Natural killer cell (primary cell): ENCODE results near the gene CAPN9. TPM values are rescaled to one million over a fixed set of nuclear protein-coding genes. Genes with fewer than 3 reads are reported as not detected.

Source experiments
- ATAC-seq, 3 donors: fragments of 150-1000 bp in 2 of 3; fragments of 200-7000 bp in 1 of 3; cut with Tn5 transposase; 1 replicate in 1 of 3; 2 replicates in 2 of 3; pipeline ENCODE4 v1.10.0; 2021; ENCODE audit warnings: mild to moderate bottlenecking in 2 of 3, moderate library complexity in 2 of 3
- DNase-seq, 2 donors: peaks; one replicate each; pipeline versions ENCODE4 v3.0.0 to v3.0.0-alpha.2; 2013 to 2021; ENCODE audit warnings: mixed read lengths in 1 of 2
- H3K27ac ChIP-seq: one replicate; pipeline ENCODE4 v1.5.1; 2013; ENCODE audit warnings: mild to moderate bottlenecking, low read length
- H3K27me3 ChIP-seq: one replicate; pipeline ENCODE4 v1.6.1; 2013; ENCODE audit warnings: low read length; ENCODE audit not compliant: control insufficient read depth, insufficient read depth
- H3K36me3 ChIP-seq: one replicate; pipeline ENCODE4 v1.6.1; 2013; ENCODE audit warnings: low read length; ENCODE audit not compliant: control insufficient read depth, insufficient read depth
- H3K4me1 ChIP-seq: one replicate; pipeline ENCODE4 v1.6.1; 2013; ENCODE audit warnings: low read length; ENCODE audit not compliant: control insufficient read depth, insufficient read depth
- H3K4me3 ChIP-seq: one replicate; pipeline ENCODE4 v1.5.1; 2013; ENCODE audit warnings: low read length
- H3K9me3 ChIP-seq: one replicate; pipeline ENCODE4 v1.6.1; 2013; ENCODE audit warnings: low read length; ENCODE audit not compliant: control insufficient read depth, insufficient read depth
- H3K27ac Mint-ChIP-seq, 2 donors: one replicate each; pipeline ENCODE4 v1.8.0; 2022; ENCODE audit warnings: mild to moderate bottlenecking in 2 of 2, mixed read lengths in 2 of 2, moderate library complexity in 1 of 2
- H3K27me3 Mint-ChIP-seq, 2 donors: one replicate each; pipeline ENCODE4 v1.8.0; 2022; ENCODE audit warnings: low read depth in 2 of 2, mixed read lengths in 2 of 2
- H3K36me3 Mint-ChIP-seq: one replicate; pipeline ENCODE4 v1.8.0; 2022; ENCODE audit warnings: mixed read lengths
- H3K4me1 Mint-ChIP-seq, 2 donors: one replicate each; pipeline ENCODE4 v1.8.0; 2022; ENCODE audit warnings: mixed read lengths in 2 of 2
- H3K4me3 Mint-ChIP-seq: one replicate; pipeline ENCODE4 v1.8.0; 2022; ENCODE audit warnings: mild to moderate bottlenecking, moderate library complexity, mixed read lengths
- H3K9me3 Mint-ChIP-seq, 2 donors: one replicate each; pipeline ENCODE4 v1.8.0; 2022; ENCODE audit warnings: mixed read lengths in 2 of 2
- WGBS: methylation state at CpG from one replicate; pipeline ENCODE4 v1.1.7; 2013; ENCODE audit warnings: missing lambda C conversion rate; ENCODE audit not compliant: insufficient coverage; 5-methylcytosine and 5-hydroxymethylcytosine counted together
- intact Hi-C: fragments of 100-400 bp; cut with micrococcal nuclease; formaldehyde crosslinking; loops from one replicate; pipeline ENCODE4 v1.14.2; 2022
- total RNA-seq, 4 donors: library from RNA; stranded (reverse); fragments of 120-200 nt in 1 of 4; gene quantifications; one replicate each; pipeline versions ENCODE4 v1.2.3 to v1.2.4, GENCODE V29; 2013 to 2022
- TF ChIP-seq, protein P1 (sequence below): fragments of 200-600 bp; IDR thresholded peaks from one replicate; pipeline ENCODE4 v1.8.0; 2022; ENCODE audit warnings: antibody characterized with exemption

Gene CAPN9
- total RNA-seq, 3 donors from 2014 or later (not counting 1 experiment from before 2014, with no cell fraction given): not detected

DNA sequence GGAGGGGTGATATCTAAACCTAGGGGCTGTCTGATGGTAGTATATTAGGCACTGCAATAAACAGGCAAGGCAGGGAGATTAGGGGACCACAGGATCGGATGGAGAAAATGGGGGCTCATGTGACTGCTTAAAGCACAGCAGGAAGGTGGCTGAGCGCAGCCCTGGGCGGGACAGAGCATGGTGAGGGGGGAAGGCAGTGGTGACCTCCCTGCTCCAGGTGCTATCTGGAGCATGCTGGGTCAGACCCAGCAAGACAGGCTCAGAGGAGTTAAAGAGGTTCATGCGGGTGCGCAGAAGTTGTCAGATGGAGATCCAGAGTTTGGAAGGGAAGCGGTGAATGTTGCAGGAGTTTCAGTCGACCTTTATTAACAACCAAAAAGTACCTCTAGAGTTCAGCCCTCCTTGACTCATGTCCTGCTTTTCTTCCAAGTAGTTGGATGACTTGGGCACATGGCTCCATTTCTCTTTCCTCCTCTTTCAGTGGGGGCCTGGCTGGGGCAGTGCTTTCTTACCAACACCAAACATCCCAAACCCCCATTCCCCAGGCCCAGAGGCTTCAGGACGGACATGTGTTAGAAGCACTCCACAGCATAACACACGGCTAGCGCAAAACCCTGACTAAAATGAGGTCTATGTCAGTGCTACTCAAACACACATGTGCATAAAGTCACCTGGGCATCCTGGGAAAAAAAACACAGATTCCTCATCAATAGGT is 41.5 kb downstream of the CAPN9 start:
- H3K4me1 Mint-ChIP-seq: no peaks in the 10 kb centered on the region
- no peak overlapping the region for H3K27ac Mint-ChIP-seq
- no peak overlapping the region for H3K27ac ChIP-seq
- no peak overlapping the region for H3K4me3 Mint-ChIP-seq
- H3K36me3 ChIP-seq: no peaks in the 10 kb centered on the region
- no peaks in the 10 kb centered on the region for H3K36me3 Mint-ChIP-seq
- peaks cover 8 to 12% of the 10 kb centered on the region in 2 donors for H3K27me3 Mint-ChIP-seq
- no peak overlapping the region for H3K4me3 ChIP-seq
- intact Hi-C loops: no loop called here
- ATAC-seq: no peak
- no peaks in the 10 kb centered on the region for H3K27me3 ChIP-seq
- 90% methylated on average over 10 of the region's 10 CpGs for WGBS
- no peak for DNase-seq
- TF ChIP-seq, protein P1, sequence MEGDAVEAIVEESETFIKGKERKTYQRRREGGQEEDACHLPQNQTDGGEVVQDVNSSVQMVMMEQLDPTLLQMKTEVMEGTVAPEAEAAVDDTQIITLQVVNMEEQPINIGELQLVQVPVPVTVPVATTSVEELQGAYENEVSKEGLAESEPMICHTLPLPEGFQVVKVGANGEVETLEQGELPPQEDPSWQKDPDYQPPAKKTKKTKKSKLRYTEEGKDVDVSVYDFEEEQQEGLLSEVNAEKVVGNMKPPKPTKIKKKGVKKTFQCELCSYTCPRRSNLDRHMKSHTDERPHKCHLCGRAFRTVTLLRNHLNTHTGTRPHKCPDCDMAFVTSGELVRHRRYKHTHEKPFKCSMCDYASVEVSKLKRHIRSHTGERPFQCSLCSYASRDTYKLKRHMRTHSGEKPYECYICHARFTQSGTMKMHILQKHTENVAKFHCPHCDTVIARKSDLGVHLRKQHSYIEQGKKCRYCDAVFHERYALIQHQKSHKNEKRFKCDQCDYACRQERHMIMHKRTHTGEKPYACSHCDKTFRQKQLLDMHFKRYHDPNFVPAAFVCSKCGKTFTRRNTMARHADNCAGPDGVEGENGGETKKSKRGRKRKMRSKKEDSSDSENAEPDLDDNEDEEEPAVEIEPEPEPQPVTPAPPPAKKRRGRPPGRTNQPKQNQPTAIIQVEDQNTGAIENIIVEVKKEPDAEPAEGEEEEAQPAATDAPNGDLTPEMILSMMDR: no peak
- H3K9me3 Mint-ChIP-seq: no peaks in the 10 kb centered on the region
- H3K9me3 ChIP-seq: no peaks in the 10 kb centered on the region
- peaks cover 3% of the 10 kb centered on the region for H3K4me1 ChIP-seq

GRCh38 chr1:230790026-230790425 is 42.8 kb downstream of the CAPN9 start:
- no peak overlapping the region for H3K4me3 ChIP-seq
- intact Hi-C loops: no loop called here
- Mint-ChIP-seq H3K4me3 (no peak overlapping the region), H3K27me3 (peaks cover 8 to 12% of the 10 kb centered on the region in 2 donors), H3K4me1 (no peaks in the 10 kb centered on the region), H3K9me3 (no peaks in the 10 kb centered on the region), H3K36me3 (no peaks in the 10 kb centered on the region), H3K27ac (no peak overlapping the region)
- DNase-seq: no peak
- H3K27me3 ChIP-seq: no peaks in the 10 kb centered on the region
- WGBS: 99% methylated on average over 4 of the region's 5 CpGs
- TF ChIP-seq, protein P1: no peak
- ATAC-seq: no peak
- no peaks in the 10 kb centered on the region for H3K9me3 ChIP-seq
- H3K27ac ChIP-seq: no peak overlapping the region
- H3K36me3 ChIP-seq: no peaks in the 10 kb centered on the region
- H3K4me1 ChIP-seq: peaks cover 3% of the 10 kb centered on the region

DNA sequence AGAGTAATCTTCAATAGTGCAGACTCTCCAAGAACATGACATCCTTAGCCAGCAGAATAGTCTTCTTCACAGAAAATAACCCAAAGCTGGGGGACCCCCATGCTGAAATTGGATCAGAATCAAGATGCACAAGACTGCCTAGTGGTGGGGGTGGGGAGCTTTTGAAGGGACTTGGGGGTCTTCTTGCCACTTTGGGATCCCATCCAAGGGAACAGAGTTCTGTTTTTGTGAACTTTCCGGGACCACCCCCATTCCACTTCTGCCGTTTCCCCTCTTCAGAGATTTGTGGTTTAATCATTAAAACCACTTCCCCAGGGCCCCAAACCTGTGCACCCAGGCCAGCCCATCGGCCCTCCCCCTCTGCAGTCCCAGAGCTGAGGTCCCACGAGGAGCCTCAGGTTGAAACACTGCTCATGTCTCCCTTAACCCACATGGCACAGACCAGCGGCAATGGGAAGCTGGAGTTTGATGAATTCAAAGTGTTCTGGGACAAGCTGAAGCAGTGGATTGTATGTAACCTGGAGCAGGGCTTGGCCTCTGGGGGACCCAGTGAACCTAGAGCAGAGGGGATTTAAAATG is 44.9 kb downstream of the CAPN9 start:
- intact Hi-C loops: no loop called here
- Histone ChIP-seq H3K4me1 (peaks cover 3% of the 10 kb centered on the region), H3K27ac (no peak overlapping the region), H3K9me3 (no peaks in the 10 kb centered on the region), H3K36me3 (no peaks in the 10 kb centered on the region), H3K4me3 (no peak overlapping the region), H3K27me3 (no peaks in the 10 kb centered on the region)
- WGBS: 13% methylated on average over 5 of the region's 5 CpGs
- Mint-ChIP-seq H3K4me3 (no peak overlapping the region), H3K27ac (no peak overlapping the region), H3K27me3 (peaks cover 8 to 15% of the 10 kb centered on the region in 2 donors), H3K9me3 (no peaks in the 10 kb centered on the region), H3K4me1 (no peaks in the 10 kb centered on the region), H3K36me3 (no peaks in the 10 kb centered on the region)
- DNase-seq (no peak), ATAC-seq (no peak)
- TF ChIP-seq, protein P1: no peak
